IPS DF 4.7 (cell line): ENCODE data around the gene SGSH.

ENCODE experiments used
- DNase-seq: peaks from one replicate; pipeline ENCODE4 v3.0.0-alpha.2; 2013; ENCODE audit warnings: low spot score; ENCODE audit errors: extremely low read depth

Gene SGSH

DNA sequence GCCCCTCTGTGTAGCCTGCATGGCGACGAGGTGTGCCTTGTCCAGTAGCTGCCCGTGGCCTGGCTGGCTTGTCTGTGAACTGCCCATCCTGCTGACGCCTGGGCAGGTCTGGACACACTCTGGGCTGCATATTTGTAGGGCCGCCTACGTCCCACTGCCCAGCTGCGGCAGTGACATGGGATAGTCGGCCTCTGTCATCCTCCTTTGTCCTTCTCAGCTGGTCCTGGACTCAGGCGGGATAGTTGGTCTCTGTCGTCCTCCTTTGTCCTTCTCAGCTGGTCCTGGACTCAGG, 35.8 kb downstream of the SGSH start:
- DNase-seq: no peak

DNA sequence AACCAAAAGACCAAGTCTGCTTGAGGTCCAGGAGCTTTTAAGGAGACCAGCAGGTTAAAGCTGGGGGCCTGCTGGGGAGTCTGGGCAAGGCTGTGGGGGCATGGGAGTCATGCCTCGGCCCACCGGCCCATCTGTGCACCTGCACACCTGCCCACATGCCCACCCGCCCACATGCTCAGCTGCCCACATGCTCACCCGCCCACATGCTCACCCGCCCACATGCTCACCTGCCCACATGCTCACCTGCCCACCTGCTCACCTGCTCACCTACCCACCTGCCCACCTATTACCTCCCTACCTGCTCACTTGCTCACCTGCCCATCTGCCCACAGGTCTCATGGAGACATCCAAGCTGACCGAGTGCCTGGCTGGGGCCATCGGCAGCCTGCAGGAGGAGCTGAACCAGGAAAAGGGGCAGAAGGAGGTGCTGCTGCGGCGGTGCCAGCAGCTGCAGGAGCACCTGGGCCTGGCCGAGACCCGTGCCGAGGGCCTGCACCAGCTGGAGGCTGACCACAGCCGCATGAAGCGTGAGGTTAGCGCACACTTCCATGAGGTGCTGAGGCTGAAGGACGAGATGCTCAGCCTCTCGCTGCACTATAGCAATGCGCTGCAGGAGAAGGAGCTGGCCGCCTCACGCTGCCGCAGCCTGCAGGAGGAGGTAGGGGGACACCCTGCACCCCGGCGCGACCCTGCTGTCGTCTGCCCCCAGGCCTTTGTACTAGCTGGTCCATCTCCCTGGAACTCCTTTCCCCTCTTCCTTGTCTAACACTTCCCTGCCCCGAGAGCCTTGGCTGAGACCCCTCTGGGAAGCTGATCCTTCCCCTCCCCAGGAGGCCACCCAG, 36.3 kb downstream of the SGSH start:
- DNase-seq: no peak

DNA sequence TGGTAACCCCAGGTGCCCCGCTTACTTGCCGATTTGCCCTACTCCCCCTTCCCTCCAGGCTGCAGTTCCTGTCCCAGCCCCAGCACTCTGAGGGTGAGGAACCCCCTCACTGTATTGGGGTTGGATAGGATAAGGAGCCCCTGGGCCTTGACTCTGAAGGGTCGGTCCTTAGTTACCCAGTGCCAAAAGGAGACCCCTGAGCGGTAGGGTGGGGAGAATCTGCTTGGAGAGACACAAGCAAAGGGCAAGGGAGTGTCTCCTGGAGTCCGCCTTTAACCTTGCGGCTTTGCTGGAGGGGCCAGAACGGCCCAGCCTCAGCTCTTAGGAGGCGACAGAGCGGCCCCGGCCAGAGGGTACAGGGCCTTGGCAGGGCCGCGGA, 37.3 kb downstream of the SGSH start:
- DNase-seq: no peak

DNA sequence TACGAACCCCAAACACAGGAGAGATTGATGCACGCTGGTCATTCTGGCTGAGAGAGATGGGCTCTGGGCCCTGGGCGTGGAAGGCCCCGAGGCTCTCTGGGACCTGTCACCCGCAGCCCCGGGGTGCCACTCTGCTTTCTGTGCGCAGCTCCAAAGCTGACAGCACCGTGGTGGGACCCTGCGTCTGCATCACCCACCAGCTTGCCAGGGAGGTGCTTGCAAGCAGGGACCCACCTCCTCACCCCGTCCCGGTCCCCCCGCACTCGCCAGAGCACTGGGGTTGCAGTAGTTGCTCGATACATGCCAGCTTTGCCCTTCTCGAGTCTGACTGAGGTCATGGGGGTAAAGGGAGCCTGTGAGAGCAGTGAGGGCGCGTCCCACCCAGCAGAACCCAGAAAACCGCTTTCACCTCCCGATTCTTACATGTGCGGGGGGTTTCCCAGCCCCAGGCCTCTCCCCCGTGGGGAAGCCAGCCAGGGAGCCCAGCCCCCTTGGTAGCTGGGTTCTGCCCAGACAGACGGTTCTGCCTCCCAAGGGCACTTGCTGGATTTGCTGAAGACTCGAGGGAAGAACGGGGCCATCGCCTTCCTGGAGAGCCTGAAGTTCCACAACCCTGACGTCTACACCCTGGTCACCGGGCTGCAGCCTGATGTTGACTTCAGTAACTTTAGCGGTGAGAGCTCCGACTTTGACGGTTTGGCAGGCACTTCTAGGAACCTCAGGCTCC, 37.9 kb downstream of the SGSH start:
- DNase-seq: no peak

DNA sequence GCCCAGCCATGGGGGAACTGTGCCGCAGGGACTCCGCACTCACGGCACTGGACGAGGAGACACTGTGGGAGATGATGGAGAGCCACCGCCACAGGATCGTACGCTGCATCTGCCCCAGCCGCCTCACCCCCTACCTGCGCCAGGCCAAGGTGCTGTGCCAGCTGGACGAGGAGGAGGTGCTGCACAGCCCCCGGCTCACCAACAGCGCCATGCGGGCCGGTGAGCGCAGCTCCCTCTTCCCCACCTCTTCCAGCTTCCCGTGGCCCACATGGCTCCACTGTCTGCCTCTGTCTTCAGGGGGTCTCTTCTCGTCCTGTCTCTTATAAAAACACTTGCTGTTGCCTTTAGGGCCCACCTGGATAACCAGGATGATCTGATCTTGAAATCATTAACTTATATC, 38.7 kb downstream of the SGSH start:
- no peak for DNase-seq

DNA sequence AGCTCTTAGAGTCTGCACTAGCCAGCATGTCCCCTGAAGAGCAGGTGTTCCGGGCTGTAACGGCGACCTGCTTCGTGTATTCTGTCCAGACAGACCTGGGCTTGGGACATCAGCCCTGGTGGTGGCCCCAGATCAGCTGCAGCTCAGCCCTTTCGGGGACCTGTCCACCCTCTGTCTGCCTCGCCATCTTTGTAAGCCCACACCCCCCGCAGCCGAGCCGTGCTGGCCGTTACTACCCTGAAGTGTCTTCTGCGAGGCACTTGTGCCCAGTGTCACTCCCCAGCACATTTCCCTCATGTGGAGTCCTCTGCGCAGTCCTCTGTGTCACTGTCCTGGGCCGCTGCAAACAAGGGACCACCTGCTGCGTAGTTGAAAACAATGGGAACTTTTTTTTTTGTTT, 39.9 kb downstream of the SGSH start:
- DNase-seq: no peak

DNA sequence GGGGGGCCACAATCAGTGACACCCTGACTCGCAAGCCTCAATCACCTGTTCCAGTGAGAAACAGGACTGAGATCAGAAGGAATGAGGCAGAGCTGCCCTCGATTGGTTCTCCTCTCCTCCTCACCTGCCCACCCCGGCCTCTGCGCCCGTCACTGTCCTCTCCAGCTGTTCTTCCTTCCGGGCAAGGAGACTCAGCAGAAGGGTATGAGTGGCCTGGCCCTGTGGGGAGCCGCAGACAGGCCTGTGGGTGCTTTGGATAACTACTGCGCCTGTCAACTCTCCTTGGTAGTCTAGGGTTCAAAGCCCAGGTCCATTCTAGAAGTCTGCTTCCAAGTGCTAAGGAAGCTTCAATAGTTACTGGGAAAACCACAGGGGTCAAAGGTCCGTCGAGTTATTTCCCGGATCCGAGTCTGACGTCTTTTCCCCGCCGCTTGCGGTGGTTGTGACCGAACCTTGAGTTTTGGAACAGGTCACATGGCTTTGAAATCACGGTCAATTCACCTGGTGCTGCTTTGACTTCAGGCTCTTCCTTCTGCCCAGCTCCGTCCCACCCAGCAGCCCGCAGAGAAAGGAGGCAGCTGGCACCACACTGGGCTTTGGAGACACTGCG, 42.0 kb downstream of the SGSH start:
- no peak for DNase-seq

DNA sequence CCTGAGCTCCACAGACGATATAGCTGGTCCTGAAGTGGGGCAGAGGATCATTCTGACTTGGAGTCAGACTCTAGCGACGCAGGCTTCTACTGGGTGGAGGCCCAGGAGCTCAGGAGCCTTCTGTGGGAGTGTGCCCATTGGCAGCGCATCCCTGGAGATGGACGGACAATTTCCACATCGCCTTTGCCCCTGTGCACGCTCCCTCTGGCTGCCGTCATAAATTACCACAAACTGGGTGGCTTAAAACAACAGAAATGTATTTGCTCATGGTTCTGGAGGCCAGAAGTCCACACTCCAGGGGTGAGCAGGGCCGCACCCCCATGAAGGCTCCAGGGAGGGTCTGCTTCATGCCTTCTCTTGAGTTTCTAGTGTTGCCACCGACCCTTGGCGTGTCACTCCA, 43.4 kb downstream of the SGSH start:
- no peak for DNase-seq

DNA sequence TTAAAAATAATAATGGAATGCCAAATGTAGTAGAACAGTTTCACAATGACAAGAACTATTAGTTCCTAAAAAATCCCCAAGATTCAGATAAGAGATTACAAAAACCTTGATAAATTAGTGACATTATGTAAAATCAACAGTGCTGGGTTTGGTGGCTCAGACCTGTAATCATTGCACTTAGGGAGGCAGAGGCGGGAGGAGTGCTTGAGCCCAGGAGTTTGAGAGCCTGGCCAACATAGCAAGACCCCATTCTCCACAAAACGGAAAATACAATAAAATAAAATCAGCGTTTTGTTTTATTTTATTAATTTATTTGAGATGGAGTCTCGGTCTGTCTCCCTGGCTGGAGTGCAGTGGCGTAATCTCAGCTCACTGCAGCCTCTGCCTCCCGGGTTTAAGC, 46.2 kb downstream of the SGSH start:
- no peak for DNase-seq

DNA sequence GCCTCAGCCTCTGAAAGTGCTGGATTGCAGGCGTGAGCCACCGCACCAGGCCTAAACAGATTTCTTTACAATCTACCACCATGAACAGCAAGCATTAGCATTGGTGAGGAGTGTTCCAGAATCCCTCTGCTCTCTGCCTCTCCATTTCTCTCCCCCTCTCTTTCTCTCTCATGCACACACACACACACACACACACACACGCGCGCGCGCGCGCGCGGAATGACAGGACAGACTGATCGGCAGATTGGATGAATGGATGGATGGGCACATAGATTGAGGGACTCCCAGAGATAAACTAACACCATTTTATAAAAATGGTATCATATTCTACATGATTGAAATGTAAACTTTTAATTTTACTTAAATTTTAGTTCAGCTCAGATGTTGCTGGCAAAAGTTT, 47.0 kb downstream of the SGSH start:
- DNase-seq: no peak

DNA sequence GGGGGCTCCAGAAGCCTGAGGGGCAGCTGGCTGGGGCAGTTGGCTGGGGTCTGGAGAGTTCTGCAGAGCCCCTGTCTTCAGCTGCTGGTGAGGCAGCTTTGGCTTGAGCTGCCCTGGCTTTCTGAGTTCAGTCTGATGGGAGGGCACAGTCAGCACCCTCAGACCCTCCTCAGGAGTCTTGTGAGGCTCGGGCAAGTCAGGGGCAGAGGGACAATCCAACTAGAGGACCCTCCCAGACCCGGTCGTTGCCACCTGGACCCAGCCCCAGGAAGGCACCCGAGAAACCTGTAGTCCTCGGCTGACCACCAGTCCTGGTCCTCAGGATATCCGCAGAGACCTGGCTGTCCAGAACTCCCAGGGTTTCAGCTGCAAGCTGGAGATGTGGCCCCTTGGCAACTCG, 48.5 kb downstream of the SGSH start:
- no peak for DNase-seq

DNA sequence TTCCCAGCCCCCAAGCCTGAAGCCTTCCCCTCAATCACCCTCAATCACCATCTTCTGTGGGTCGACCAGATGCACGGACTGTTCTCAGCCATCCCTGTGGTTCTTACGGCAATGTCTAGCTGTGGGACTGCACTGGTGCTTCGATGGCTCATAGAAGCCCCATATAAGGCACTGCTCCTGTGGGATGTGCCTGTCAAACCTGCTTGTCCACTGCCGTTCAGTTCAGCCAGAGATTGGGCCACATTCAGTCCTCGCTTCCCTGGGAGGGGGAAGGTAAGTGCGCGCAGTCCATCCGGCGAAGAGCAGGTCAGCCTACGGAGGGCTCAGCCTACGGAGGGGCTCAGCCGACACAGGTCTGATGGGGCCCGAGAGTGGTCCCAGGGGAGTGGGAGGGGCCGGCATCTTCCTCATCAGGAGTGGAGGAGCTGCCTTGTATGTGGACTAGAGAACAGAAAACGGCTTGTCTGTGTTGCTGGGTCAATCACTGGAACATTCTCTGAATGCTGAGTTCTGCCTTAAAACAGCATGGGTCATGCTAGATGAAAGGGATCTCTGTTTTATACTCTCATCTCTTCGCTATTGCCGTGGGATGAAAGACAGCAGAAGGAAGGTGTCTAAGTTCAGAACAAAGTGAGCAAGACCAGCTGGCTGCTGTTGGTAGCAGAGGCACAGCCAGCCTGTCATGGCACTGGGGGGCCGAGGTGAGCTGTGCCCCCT, 50.2 kb downstream of the SGSH start, which contains the start of gene CARD14:
Gene CARD14 (plus strand): TSS at position 247 of the 717 bp plus-strand sequence. CDS start 11,409 bp downstream, outside the sequence.
- no peak for DNase-seq

DNA sequence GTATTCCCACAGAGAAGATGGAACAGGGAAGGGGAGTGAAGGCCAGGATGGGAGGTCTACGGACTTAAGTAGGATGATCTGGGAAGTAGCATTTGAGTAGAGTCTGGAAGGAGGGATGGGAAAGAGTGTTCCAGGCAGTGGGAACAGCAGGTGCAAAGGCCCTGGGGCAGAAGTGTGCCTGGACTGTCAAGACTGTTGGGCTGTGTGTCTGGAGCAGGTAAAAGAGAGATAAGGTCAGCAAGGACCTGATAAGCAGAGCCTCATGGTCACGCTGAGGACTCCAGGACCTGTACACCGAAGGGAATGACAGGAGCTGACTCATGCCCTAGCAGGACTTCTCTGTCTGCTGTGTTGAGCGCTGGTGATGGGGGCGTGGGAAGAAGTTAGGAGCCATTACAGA, 51.0 kb downstream of the SGSH start:
- no peak for DNase-seq

DNA sequence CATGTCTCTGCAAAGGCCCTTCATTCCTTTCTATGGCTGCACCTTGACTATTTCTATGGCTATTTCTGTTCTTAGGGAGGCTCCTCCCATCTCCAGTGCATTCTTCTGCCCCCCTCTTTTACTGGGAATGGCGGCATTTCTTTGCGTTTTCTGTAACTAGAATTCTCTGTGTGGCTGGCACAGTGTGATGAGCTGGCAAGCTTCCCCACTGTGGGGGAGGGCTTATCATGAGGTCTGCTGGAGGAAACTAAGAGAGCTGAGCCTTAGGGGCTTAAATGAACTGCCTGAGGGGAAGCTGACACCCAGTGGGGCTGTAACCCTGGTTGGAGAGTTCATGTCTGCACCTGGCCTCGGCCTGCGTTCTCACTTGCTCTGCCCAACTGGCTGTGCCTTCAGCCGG, 51.8 kb downstream of the SGSH start:
- DNase-seq: no peak

DNA sequence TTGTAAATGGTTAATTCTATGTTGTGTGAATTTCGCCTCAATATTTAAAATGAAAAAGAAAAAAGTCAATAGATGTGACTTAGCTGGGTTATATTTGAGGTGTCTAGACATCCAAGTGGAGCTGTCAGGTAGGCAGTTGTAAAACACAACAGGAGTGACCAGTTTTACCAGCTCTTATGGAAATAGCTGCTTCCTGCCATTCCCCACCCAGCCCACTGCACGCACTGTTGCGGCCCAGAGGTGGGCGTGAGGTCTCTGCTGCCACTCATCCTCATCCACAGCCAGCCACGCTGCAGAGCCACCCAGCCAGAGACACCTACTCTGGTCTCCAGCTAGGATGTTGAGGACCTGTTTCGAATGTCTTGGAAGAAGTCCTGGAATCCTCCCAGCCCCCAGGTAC, 53.7 kb downstream of the SGSH start:
- no peak for DNase-seq

DNA sequence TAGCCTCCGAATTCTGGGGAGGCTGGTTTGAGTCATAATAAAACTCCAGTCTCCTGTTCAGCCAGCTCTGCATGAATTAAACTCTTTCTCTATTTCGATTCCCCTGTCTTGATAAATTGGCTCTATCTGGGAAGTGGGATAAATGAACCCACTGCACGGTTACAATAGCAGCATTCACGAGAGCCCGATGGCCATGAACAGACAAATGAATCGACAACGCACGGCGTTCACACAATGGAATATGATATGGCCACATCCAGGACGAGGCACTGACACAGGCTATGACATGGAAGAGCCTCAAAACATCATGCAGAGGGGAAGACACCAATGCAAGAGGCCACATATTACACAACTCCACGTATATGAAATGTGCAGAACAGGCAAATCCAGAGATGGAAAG, 55.9 kb downstream of the SGSH start:
- DNase-seq: no peak

DNA sequence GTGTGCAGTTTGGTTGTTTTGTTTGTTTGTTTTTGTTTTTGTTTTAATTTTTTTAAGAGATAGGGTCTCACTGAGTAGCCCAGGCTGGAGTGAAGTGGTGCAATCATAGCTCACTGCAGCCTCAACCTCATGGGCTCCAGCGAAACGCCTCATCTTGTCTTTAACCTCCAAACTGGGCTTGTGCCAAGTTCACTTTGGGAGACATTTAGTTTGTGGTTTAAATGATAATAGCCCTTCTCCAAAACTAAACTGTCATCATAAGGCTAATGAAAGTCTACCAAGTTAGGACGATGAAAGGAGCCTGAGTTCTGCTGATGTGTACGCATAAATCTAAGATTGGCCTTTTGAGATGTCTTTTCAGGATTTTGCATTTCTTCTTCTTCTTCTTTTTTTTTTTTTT, 56.8 kb downstream of the SGSH start:
- DNase-seq: no peak

DNA sequence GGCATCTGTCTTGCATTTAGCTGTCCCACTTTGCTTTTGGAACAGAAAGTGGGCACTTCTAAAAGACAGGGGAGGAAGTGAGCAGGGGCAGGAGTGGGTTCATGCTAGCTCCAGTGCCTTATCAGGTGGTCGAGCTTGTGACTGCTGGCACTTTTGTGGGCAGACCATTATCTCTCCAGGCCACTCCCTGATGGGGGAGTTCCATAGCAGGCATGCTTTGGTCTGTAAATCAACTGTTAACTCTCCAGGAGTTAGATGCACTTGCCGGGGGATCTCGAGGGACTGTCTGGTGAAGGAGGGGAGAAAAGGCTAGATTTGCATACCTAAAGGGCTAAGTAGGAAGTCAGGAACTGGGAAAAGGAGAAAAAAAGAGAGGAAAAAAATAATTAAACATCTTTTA, 59.6 kb downstream of the SGSH start:
- no peak for DNase-seq
